ENCODE results near the gene C10orf120.

C10orf120 gene

GRCh38 chr10:122702275-122702674 lies 2.6 kb upstream of the C10orf120 start:
- DNase-seq: no peak

- DNase-seq: no peak
These were observed 2.0 kb upstream of the C10orf120 start for GRCh38 chr10:122701652-122702051.

GRCh38 chr10:122696687-122697086 lies 3.0 kb downstream of the C10orf120 start:
- DNase-seq: no peak

- no peak for DNase-seq
These were observed 6.9 kb downstream of the C10orf120 start for GRCh38 chr10:122692744-122693143.

- no peak for DNase-seq
These were observed 10.4 kb downstream of the C10orf120 start for GRCh38 chr10:122689146-122689820.

GRCh38 chr10:122688293-122688989 lies 11.2 kb downstream of the C10orf120 start:
- DNase-seq: no peak

GRCh38 chr10:122682522-122682921 lies 17.1 kb downstream of the C10orf120 start:
- DNase-seq: no peak

- DNase-seq: no peak
These were observed 21.4 kb downstream of the C10orf120 start for GRCh38 chr10:122678266-122678665.

- DNase-seq: no peak
These were observed 24.4 kb downstream of the C10orf120 start for GRCh38 chr10:122675278-122675677.

- DNase-seq: no peak
These were observed 24.9 kb downstream of the C10orf120 start for GRCh38 chr10:122674781-122675180.

GRCh38 chr10:122673731-122674130 lies 25.9 kb downstream of the C10orf120 start:
- DNase-seq: no peak

- DNase-seq: no peak
These were observed 26.4 kb downstream of the C10orf120 start for GRCh38 chr10:122673269-122673668.

- no peak for DNase-seq
These were observed 27.0 kb downstream of the C10orf120 start for GRCh38 chr10:122672655-122673054.

GRCh38 chr10:122671355-122671754 lies 28.3 kb downstream of the C10orf120 start:
- no peak for DNase-seq

GRCh38 chr10:122669842-122670241 lies 29.8 kb downstream of the C10orf120 start:
- no peak for DNase-seq

- no peak for DNase-seq
These were observed 30.6 kb downstream of the C10orf120 start for GRCh38 chr10:122669045-122669444.

- DNase-seq: no peak
These were observed 33.7 kb downstream of the C10orf120 start for GRCh38 chr10:122665946-122666345.

GRCh38 chr10:122665329-122665860 lies 34.3 kb downstream of the C10orf120 start:
- DNase-seq: no peak

GRCh38 chr10:122664501-122664900 lies 35.1 kb downstream of the C10orf120 start:
- no peak for DNase-seq

- no peak for DNase-seq
These were observed 36.0 kb downstream of the C10orf120 start for GRCh38 chr10:122663516-122664130.

GRCh38 chr10:122662231-122662630 lies 37.4 kb downstream of the C10orf120 start:
- no peak for DNase-seq

GRCh38 chr10:122660696-122661095 lies 39.0 kb downstream of the C10orf120 start:
- no peak for DNase-seq

- DNase-seq: no peak
These were observed 40.0 kb downstream of the C10orf120 start for GRCh38 chr10:122659651-122660050.

- DNase-seq: no peak
These were observed 40.5 kb downstream of the C10orf120 start for GRCh38 chr10:122659126-122659525.

Measured in kidney glomerular epithelial cell (primary cell).